Kidney (tissue), 14 donors: ENCODE results near the gene KBTBD6. TPM values are rescaled to one million over a fixed set of nuclear protein-coding genes. Genes with fewer than 3 reads are reported as not detected.

Experiments
- DNase-seq, 5 donors: peaks; one replicate each; pipeline ENCODE4 v3.0.0-alpha.2; 2013 to 2020
- FAIRE-seq: peaks from 2 replicates; lab custom pipeline; 2012; peaks lifted over from hg19 to GRCh38; lab: Jason Lieb, UNC
- H3K27ac ChIP-seq, 2 donors: one replicate each; pipeline ENCODE4 v1.7.0; 2013; ENCODE audit warnings: low read depth in 2 of 2, low read length in 2 of 2, inconsistent platforms in 1 of 2
- H3K27me3 ChIP-seq: one replicate; pipeline ENCODE4 v1.7.1; 2013; ENCODE audit warnings: low read length, inconsistent platforms; ENCODE audit not compliant: control insufficient read depth, insufficient read depth
- H3K36me3 ChIP-seq, 3 donors: one replicate each; pipeline versions ENCODE4 v1.7.0 to v1.7.1; 2013; ENCODE audit warnings: low read length in 3 of 3, control low read depth in 1 of 3, inconsistent platforms in 1 of 3; ENCODE audit not compliant: insufficient read depth in 3 of 3, control insufficient read depth in 2 of 3
- H3K4me1 ChIP-seq, 3 donors: one replicate each; pipeline versions ENCODE4 v1.7.0 to v1.7.1; 2013; ENCODE audit warnings: low read length in 3 of 3, inconsistent platforms in 1 of 3, low read depth in 1 of 3; ENCODE audit not compliant: control insufficient read depth in 2 of 3, insufficient read depth in 2 of 3
- H3K4me3 ChIP-seq, 3 donors: one replicate each; pipeline versions ENCODE4 v1.7.0 to v1.8.1; 2013; ENCODE audit warnings: low read length in 3 of 3, control low read depth in 1 of 3, inconsistent platforms in 1 of 3
- H3K9ac ChIP-seq, 3 donors: one replicate each; pipeline versions ENCODE4 v1.7.0 to v1.7.1; 2013; ENCODE audit warnings: low read length in 3 of 3, control low read depth in 1 of 3, inconsistent platforms in 1 of 3
- H3K9me3 ChIP-seq, 3 donors: one replicate each; pipeline versions ENCODE4 v1.7.0 to v1.7.1; 2013; ENCODE audit warnings: low read length in 3 of 3, control low read depth in 1 of 3, inconsistent platforms in 1 of 3; ENCODE audit not compliant: control insufficient read depth in 2 of 3, insufficient read depth in 1 of 3
- CTCF ChIP-seq: IDR thresholded peaks from 3 replicates; pipeline ENCODE4 v1.5.1; 2012; ENCODE audit warnings: mild to moderate bottlenecking, moderate library complexity, borderline replicate concordance; ENCODE audit not compliant: insufficient read depth; ENCODE audit errors: extremely low read depth
- intact Hi-C: fragments of 100-400 bp; cut with DNase I; formaldehyde crosslinking; loops from one replicate; pipeline ENCODE4 v1.11.1; 2022
- polyA plus RNA-seq: library from polyadenylated mRNA; stranded (reverse); fragments of 350-450 nt; fragmentation: Illumina TruSeq; extraction: RNeasy Lipid Tissue Mini Kit (QIAGEN cat#74804); gene quantifications from one replicate; pipeline ENCODE4 v1.2.3, GENCODE V29; 2014; ENCODE audit warnings: low read depth, low replicate concordance; ENCODE audit not compliant: insufficient read depth
- total RNA-seq: library from RNA; stranded (reverse); fragmentation: NEBNext Ultra II Directional; extraction: Animal tissue kit (Norgen Biotek cat#: 25700); gene quantifications from one replicate; pipeline ENCODE4 v1.2.1, GENCODE V29; 2021
- donor health status: control.
- donor health status: control.
- donor health status: control.
- donor health status: control.
- donor health status: control.
- donor health status: DM: yes; HTN: yes; CAD: no.
- donor health status: Normal renal cell carcinoma (clear cell type).

KBTBD6 gene
- total and polyA plus RNA-seq, 2 donors from 2014 or later, result 4.7 to 9.3 TPM

DNA sequence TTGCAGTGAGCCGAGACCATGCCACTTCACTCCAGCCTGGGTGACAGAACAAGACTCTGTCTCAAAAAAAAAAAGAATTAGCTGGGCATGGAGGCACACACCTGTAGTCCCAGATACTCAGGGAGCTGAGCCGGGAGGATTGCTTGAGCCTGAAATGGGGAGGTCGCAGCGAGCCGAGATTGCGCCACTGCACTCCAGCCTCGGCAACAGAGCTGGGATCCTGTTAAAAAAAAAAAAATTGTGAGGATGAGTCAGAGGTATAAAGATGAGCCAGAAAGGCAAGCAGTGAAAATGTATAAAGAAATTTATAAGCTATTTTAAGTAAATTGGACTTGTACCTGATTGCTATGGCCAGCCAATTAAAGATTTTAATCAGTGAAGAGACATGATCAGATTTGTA is 21.1 kb downstream of the KBTBD6 start:
- FAIRE-seq, result no peak
- no peak overlapping the region for H3K27ac ChIP-seq
- no peak overlapping the region for H3K9ac ChIP-seq
- H3K4me1 ChIP-seq, result no peaks in the 10 kb centered on the region
- H3K9me3 ChIP-seq, result no peaks in the 10 kb centered on the region
- H3K4me3 ChIP-seq, result no peak overlapping the region
- no peaks in the 10 kb centered on the region for H3K36me3 ChIP-seq
- no peaks in the 10 kb centered on the region for H3K27me3 ChIP-seq
- no peak for TF ChIP-seq CTCF
- intact Hi-C loops, result no loop called here
- DNase-seq, result no peak

DNA sequence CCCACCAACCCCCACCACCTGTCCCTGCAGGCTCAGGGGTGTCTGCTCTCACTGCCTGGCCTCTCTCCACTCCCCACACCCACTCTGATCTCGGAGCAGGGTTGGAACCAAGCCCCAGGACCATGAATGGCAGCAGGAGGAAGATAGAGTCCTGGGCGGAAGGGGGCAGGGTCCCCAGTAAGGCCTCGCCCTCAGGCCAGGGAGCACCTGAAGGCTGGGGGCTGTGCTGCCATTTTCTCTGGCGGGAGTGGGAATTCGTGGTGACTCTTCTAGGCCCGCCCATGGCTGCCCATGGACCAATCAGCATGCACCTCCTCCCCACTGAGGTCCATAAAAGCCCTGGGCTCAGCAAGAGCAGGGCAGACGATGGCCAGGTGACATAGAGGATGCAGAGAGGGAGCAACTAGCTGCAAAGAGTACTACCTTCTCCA is 25.0 kb downstream of the KBTBD6 start:
- FAIRE-seq, result no peak
- no peaks in the 10 kb centered on the region for H3K9me3 ChIP-seq
- no peak for DNase-seq
- no peaks in the 10 kb centered on the region for H3K27me3 ChIP-seq
- no peaks in the 10 kb centered on the region for H3K36me3 ChIP-seq
- H3K9ac ChIP-seq, result no peak overlapping the region
- no peak overlapping the region for H3K27ac ChIP-seq
- no peak for TF ChIP-seq CTCF
- no peak overlapping the region for H3K4me3 ChIP-seq
- no peaks in the 10 kb centered on the region for H3K4me1 ChIP-seq
- intact Hi-C loops, result no loop called here

- Histone ChIP-seq H3K4me3 (no peak overlapping the region), H3K9me3 (no peaks in the 10 kb centered on the region), H3K4me1 (no peaks in the 10 kb centered on the region), H3K36me3 (no peaks in the 10 kb centered on the region), H3K9ac (no peak overlapping the region), H3K27me3 (no peaks in the 10 kb centered on the region), H3K27ac (no peak overlapping the region)
- FAIRE-seq (no peak), DNase-seq (no peak)
- intact Hi-C loops, result no loop called here
- TF ChIP-seq CTCF, result no peak
Observed at GRCh38 chr13:41107104-41107571, 25.5 kb downstream of the KBTBD6 start.

GRCh38 chr13:41099986-41100385 is 32.6 kb downstream of the KBTBD6 start:
- intact Hi-C loops, result no loop called here
- DNase-seq (no peak), FAIRE-seq (no peak)
- no peak overlapping the region for H3K4me3 ChIP-seq
- no peak for TF ChIP-seq CTCF
- no peaks in the 10 kb centered on the region for H3K27me3 ChIP-seq
- H3K9me3 ChIP-seq, result no peaks in the 10 kb centered on the region
- no peak overlapping the region for H3K9ac ChIP-seq
- no peaks in the 10 kb centered on the region for H3K36me3 ChIP-seq
- no peaks in the 10 kb centered on the region for H3K4me1 ChIP-seq
- no peak overlapping the region for H3K27ac ChIP-seq
